GM19468 (cell line): Measurements from ENCODE around the gene IQCN.

Experiments used
- ATAC-seq: cut with Tn5 transposase; IDR thresholded peaks from one replicate; pipeline ENCODE4 v1.9.1; 2021; ENCODE audit warnings: mild to moderate bottlenecking, moderate library complexity, moderate number of reproducible peaks; ENCODE audit not compliant: unreplicated experiment; ENCODE audit errors: extremely low read depth

IQCN gene

GRCh38 chr19:18306209-18306887, 32.1 kb upstream of the IQCN start:
- no peak for ATAC-seq

GRCh38 chr19:18304458-18305310, 30.4 kb upstream of the IQCN start:
- ATAC-seq: no peak

- no peak for ATAC-seq
These were observed 29.9 kb upstream of the IQCN start for GRCh38 chr19:18304208-18304457.

DNA sequence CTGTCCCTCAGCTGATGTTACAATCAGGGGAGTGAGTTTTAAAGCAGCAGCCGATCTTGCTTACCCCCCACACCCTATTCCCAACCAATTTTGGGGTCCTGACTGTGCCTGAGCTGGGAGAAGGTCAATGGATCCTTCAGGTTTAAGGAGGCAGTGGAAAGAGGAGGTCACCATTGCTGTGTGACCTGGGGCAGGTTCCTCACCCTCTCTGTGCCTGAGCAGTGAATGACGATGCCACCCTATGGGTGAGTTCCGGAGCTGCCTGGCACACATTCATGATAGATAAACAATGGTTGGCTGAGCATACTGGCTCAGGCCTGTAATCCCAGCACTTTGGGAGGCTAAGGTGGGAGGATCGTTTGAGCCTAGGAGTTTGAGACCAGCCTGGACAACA, 27.5 kb upstream of the IQCN start:
- no peak for ATAC-seq

GRCh38 chr19:18300930-18301717, 26.9 kb upstream of the IQCN start:
- ATAC-seq: no peak

GRCh38 chr19:18299654-18300053, 25.4 kb upstream of the IQCN start:
- no peak for ATAC-seq

DNA sequence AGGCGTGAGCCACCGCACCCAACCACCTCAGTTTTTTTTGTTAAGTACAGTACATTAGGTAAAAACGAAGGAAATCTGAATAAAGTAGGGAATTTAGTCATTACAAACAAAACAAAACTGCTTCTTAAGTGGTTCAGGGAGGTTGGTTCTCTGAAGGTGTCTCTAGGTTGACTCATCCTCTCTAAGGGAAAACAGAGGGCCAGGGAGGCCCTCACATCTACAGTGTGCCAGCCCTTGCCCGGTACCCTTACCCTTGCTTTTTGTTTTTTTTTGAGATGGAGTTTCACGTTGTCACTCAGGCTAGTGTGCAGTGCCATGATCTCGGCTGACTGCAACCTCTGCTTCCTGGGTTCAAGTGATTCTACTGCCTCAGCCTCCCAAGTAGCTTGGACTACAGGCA, 24.3 kb upstream of the IQCN start:
- ATAC-seq: no peak

GRCh38 chr19:18297308-18297707, 23.1 kb upstream of the IQCN start:
- ATAC-seq: no peak

DNA sequence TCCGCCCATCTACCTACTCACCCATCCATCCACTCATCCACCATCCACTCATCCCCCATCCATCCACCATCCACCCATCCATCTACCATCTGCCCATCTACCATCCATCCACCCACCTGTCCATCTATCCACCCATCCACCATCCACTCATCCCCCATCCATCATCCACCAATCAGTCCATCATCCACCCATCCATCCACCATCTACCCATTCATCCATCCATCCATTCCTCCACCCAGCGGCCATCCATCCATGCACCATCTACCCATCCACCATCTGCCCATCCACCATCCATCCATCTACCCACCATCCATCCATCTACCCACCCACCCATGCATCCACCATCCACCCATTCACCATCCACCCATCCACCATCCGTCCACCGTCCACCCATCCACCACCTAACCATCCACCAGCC, 20.8 kb upstream of the IQCN start:
- ATAC-seq: no peak

GRCh38 chr19:18294467-18294864, 20.2 kb upstream of the IQCN start:
- ATAC-seq: no peak

- ATAC-seq: no peak
These were observed 19.6 kb upstream of the IQCN start for GRCh38 chr19:18293642-18294466.

DNA sequence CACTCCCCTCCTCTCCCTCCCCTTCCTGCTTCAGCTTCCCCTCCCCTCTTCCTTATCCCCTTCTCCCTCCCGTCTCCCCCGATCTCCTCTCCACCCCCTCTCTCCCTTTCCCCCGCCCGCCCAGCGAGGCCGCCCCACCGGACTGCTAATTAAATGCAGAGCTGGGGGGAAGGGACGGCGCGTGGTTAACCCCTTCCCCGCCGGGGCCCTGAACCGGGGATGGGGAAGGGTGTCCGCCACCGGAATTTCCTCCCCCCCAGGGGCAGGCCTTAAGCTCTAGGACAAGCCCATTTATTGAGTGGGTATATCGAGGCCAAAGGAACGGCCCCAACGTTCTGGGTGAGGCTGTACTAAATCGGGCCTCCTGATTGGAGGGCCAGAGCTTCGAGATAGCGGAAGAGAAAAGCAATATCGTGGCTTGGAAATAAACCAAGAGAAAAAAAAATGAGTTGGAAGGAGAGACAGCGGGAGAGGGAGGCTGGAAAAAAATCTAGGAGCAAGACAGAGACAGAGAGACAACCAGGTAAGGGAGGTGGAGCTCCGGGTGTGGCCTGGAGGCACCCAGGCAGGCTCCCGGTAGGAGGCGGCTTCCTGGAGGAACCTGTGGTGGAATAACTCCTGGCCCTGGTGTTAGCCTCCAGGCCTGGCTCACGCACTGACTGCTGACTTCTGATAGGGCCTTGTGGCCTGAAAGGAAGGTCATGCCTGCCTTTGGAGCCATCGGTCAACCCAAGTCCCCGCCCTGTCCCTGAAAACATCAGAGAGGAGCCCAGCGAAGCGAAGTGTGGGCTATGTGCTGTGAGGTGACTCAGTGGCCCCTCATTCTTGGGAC, 18.8 kb upstream of the IQCN start:
- no peak for ATAC-seq

GRCh38 chr19:18292462-18292809, 18.2 kb upstream of the IQCN start:
- ATAC-seq: no peak

GRCh38 chr19:18291590-18292461, 17.6 kb upstream of the IQCN start:
- ATAC-seq: no peak

DNA sequence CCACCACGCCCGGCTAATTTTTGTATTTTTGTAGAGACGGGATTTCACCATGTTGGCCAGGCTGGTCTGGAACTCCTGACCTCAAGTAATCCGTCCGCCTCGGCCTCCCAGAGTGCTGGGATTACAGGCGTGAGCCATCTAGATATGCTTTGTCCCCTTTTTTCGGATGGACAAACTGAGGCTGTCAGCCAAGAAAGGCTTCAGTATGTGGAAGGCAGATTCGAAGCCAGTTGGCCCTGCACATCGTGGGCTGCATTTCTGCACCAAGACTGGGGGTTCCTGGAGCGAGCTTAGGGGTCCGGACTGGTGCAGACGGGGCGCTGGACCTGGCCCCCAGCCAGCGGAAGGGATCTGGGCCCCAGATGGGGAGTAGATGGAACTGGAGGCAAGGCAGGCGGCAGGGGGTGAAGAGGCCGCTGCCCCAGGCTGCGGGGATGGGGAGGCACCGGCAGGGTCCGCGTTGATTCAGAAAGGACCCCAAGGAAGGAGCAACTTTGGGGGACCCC, 16.8 kb upstream of the IQCN start:
- ATAC-seq: no peak

- ATAC-seq: no peak
These were observed 16.2 kb upstream of the IQCN start for GRCh38 chr19:18290302-18291018.

- no peak for ATAC-seq
These were observed 15.4 kb upstream of the IQCN start for GRCh38 chr19:18289471-18290301.
